WTC11 (cell line): ENCODE measurements around the gene PPP1CB. TPM values are rescaled to one million over a fixed set of nuclear protein-coding genes. Genes with fewer than 3 reads are reported as not detected.

Experiments
- ATF3 ChIP-seq: sonication (generic); formaldehyde crosslinking; conservative IDR thresholded peaks from 2 replicates; pipeline ENCODE4 v1.8.1; 2022; ENCODE audit warnings: mild to moderate bottlenecking, missing genetic modification reagents
- CDX4 ChIP-seq: fragments of 250-450 bp; sonication (Bioruptor Pico); IDR thresholded peaks from 2 replicates; pipeline ENCODE4 v1.9.0; 2021; ENCODE audit warnings: moderate library complexity, mild to moderate bottlenecking, inconsistent platforms, borderline replicate concordance
- EMX1 ChIP-seq: fragments of 250-450 bp; sonication (Bioruptor Pico); IDR thresholded peaks from 2 replicates; pipeline ENCODE4 v1.8.0; 2021; ENCODE audit warnings: mild to moderate bottlenecking
- ETV6 ChIP-seq: sonication (generic); formaldehyde crosslinking; IDR thresholded peaks from 2 replicates; pipeline ENCODE4 v1.8.1; 2022; ENCODE audit warnings: mild to moderate bottlenecking, missing genetic modification reagents
- FOXP1 ChIP-seq: sonication (generic); formaldehyde crosslinking; IDR thresholded peaks from 2 replicates; pipeline ENCODE4 v1.8.0; 2022; ENCODE audit warnings: missing genetic modification reagents, mild to moderate bottlenecking, moderate library complexity, borderline replicate concordance
- FOXP4 ChIP-seq: sonication (generic); formaldehyde crosslinking; IDR thresholded peaks from 2 replicates; pipeline ENCODE4 v1.8.0; 2022; ENCODE audit warnings: mild to moderate bottlenecking, missing genetic modification reagents
- JAZF1 ChIP-seq: fragments of 250-450 bp; sonication (Bioruptor Pico); IDR thresholded peaks from 2 replicates; pipeline ENCODE4 v1.9.0; 2021; ENCODE audit warnings: moderate library complexity, mild to moderate bottlenecking, inconsistent platforms
- KAT7 ChIP-seq: sonication (generic); formaldehyde crosslinking; IDR thresholded peaks from 2 replicates; pipeline ENCODE4 v1.8.1; 2023; ENCODE audit warnings: missing genetic modification reagents, mild to moderate bottlenecking, borderline replicate concordance
- MXD4 ChIP-seq: fragments of 250-450 bp; sonication (Bioruptor Pico); IDR thresholded peaks from 2 replicates; pipeline ENCODE4 v1.8.0; 2021; ENCODE audit warnings: mild to moderate bottlenecking, moderate library complexity, borderline replicate concordance
- NR1H2 ChIP-seq: sonication (generic); formaldehyde crosslinking; IDR thresholded peaks from 2 replicates; pipeline ENCODE4 v1.9.0; 2021; ENCODE audit warnings: mild to moderate bottlenecking, moderate library complexity, missing genetic modification reagents
- NR3C1 ChIP-seq: sonication (generic); formaldehyde crosslinking; conservative IDR thresholded peaks from 2 replicates; pipeline ENCODE4 v1.8.1; 2023; ENCODE audit warnings: low read depth, mild to moderate bottlenecking, missing genetic modification reagents
- SP1 ChIP-seq: sonication (generic); formaldehyde crosslinking; conservative IDR thresholded peaks from 2 replicates; pipeline ENCODE4 v1.8.1; 2022; ENCODE audit warnings: missing genetic modification reagents
- TEAD1 ChIP-seq: sonication (generic); formaldehyde crosslinking; IDR thresholded peaks from 2 replicates; pipeline ENCODE4 v1.8.0; 2022; ENCODE audit warnings: mild to moderate bottlenecking, missing genetic modification reagents
- ZBTB21 ChIP-seq: sonication (generic); formaldehyde crosslinking; IDR thresholded peaks from 2 replicates; pipeline ENCODE4 v1.8.1; 2023; ENCODE audit warnings: mild to moderate bottlenecking, missing genetic modification reagents, borderline replicate concordance
- ZNF263 ChIP-seq: sonication (generic); formaldehyde crosslinking; IDR thresholded peaks from 2 replicates; pipeline ENCODE4 v1.8.1; 2022; ENCODE audit warnings: low read depth, mild to moderate bottlenecking, moderate library complexity, missing genetic modification reagents
- ZNF396 ChIP-seq: fragments of 250-450 bp; sonication (Bioruptor Pico); IDR thresholded peaks from 2 replicates; pipeline ENCODE4 v1.8.0; 2021; ENCODE audit warnings: mild to moderate bottlenecking, moderate library complexity, borderline replicate concordance
- ZNF416 ChIP-seq: fragments of 250-450 bp; sonication (Bioruptor Pico); IDR thresholded peaks from 2 replicates; pipeline ENCODE4 v1.9.0; 2021; ENCODE audit warnings: mild to moderate bottlenecking, inconsistent platforms
- ZNF532 ChIP-seq: fragments of 250-450 bp; sonication (Bioruptor Pico); IDR thresholded peaks from 2 replicates; pipeline ENCODE4 v1.9.0; 2021; ENCODE audit warnings: mild to moderate bottlenecking, borderline replicate concordance
- ZNF671 ChIP-seq: fragments of 250-450 bp; sonication (Bioruptor Pico); IDR thresholded peaks from 2 replicates; pipeline ENCODE4 v1.8.0; 2021; ENCODE audit warnings: mild to moderate bottlenecking
- total RNA-seq: library from RNA; stranded (reverse); gene quantifications from 3 replicates; pipeline ENCODE4 v1.2.3, GENCODE V29; 2021
- TF ChIP-seq, protein P1 (sequence below): fragments of 250-450 bp; sonication (Bioruptor Pico); conservative IDR thresholded peaks from 2 replicates; pipeline ENCODE4 v1.9.0; 2021; ENCODE audit warnings: mild to moderate bottlenecking
- TF ChIP-seq, protein P2 (sequence below): sonication (generic); formaldehyde crosslinking; IDR thresholded peaks from 2 replicates; pipeline ENCODE4 v1.8.0; 2022; ENCODE audit warnings: missing genetic modification reagents
- TF ChIP-seq, protein P3 (sequence below): fragments of 250-450 bp; sonication (Bioruptor Pico); IDR thresholded peaks from 2 replicates; pipeline ENCODE4 v1.9.0; 2021; ENCODE audit warnings: mild to moderate bottlenecking

The PPP1CB gene
- total RNA-seq, 1 experiment from 2014 or later = 133 TPM

GRCh38 chr2:28751252-28751955 is at the start of gene PPP1CB (continued):
- no peak for TF ChIP-seq ZNF532 (CRISPR knock-in tag)
- TF ChIP-seq FOXP1 (CRISPR knock-in tag) = peak; percentile 47; the same call in 1 of the 2 replicates
- peak; percentile 86; the same call in 1 of the 2 replicates for TF ChIP-seq KAT7
- no peak for TF ChIP-seq ATF3
- TF ChIP-seq ETV6 (CRISPR knock-in tag) = peak; percentile 51; the same call in 1 of the 2 replicates
- TF ChIP-seq, protein P1, sequence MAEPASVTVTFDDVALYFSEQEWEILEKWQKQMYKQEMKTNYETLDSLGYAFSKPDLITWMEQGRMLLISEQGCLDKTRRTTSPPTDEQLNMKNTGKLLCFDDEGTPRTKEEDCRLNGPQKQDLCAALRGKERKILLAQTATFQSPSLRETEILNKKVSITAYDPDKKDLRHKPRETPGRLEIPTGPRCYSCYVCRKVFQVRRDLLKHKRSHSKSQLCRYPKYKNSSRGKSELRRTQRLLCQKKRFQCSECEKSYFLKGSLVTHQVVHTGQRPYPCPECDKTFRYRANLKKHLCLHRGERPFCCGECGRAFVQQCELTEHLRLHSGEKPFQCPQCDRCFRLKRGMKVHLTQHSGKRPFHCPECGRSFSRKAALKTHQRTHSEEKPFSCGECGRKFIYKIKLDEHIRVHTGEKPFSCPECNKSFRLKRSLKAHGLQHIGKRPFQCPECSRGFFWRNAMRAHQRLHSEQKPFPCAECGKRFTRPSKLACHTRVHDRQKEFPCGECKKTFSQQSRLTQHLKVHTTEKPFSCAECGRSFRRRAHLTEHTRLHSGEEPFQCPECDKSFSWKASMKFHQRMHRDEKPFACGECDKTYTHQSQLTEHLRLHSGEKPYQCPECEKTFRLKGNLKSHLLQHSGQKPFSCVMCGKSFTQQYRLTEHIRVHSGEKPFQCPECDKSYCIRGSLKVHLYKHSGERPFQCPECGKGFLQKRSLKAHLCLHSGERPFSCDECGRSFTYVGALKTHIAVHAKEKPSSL (CRISPR knock-in tag) = no peak
- no peak for TF ChIP-seq MXD4 (CRISPR knock-in tag)
- no peak for TF ChIP-seq CDX4 (CRISPR knock-in tag)
- TF ChIP-seq, protein P2, sequence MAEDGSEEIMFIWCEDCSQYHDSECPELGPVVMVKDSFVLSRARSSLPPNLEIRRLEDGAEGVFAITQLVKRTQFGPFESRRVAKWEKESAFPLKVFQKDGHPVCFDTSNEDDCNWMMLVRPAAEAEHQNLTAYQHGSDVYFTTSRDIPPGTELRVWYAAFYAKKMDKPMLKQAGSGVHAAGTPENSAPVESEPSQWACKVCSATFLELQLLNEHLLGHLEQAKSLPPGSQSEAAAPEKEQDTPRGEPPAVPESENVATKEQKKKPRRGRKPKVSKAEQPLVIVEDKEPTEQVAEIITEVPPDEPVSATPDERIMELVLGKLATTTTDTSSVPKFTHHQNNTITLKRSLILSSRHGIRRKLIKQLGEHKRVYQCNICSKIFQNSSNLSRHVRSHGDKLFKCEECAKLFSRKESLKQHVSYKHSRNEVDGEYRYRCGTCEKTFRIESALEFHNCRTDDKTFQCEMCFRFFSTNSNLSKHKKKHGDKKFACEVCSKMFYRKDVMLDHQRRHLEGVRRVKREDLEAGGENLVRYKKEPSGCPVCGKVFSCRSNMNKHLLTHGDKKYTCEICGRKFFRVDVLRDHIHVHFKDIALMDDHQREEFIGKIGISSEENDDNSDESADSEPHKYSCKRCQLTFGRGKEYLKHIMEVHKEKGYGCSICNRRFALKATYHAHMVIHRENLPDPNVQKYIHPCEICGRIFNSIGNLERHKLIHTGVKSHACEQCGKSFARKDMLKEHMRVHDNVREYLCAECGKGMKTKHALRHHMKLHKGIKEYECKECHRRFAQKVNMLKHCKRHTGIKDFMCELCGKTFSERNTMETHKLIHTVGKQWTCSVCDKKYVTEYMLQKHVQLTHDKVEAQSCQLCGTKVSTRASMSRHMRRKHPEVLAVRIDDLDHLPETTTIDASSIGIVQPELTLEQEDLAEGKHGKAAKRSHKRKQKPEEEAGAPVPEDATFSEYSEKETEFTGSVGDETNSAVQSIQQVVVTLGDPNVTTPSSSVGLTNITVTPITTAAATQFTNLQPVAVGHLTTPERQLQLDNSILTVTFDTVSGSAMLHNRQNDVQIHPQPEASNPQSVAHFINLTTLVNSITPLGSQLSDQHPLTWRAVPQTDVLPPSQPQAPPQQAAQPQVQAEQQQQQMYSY (CRISPR knock-in tag) = peak; percentile 48; the same call in 1 of the 2 replicates
- no peak for TF ChIP-seq NR1H2
- no peak for TF ChIP-seq ZBTB21 (CRISPR knock-in tag)
- no peak for TF ChIP-seq NR3C1 (CRISPR knock-in tag)
- peak; percentile 50; the same call in 1 of the 2 replicates for TF ChIP-seq SP1 (CRISPR knock-in tag)
- no peak for TF ChIP-seq ZNF263 (CRISPR knock-in tag)
- TF ChIP-seq, protein P3, sequence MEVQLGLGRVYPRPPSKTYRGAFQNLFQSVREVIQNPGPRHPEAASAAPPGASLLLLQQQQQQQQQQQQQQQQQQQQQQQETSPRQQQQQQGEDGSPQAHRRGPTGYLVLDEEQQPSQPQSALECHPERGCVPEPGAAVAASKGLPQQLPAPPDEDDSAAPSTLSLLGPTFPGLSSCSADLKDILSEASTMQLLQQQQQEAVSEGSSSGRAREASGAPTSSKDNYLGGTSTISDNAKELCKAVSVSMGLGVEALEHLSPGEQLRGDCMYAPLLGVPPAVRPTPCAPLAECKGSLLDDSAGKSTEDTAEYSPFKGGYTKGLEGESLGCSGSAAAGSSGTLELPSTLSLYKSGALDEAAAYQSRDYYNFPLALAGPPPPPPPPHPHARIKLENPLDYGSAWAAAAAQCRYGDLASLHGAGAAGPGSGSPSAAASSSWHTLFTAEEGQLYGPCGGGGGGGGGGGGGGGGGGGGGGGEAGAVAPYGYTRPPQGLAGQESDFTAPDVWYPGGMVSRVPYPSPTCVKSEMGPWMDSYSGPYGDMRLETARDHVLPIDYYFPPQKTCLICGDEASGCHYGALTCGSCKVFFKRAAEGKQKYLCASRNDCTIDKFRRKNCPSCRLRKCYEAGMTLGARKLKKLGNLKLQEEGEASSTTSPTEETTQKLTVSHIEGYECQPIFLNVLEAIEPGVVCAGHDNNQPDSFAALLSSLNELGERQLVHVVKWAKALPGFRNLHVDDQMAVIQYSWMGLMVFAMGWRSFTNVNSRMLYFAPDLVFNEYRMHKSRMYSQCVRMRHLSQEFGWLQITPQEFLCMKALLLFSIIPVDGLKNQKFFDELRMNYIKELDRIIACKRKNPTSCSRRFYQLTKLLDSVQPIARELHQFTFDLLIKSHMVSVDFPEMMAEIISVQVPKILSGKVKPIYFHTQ (CRISPR knock-in tag) = no peak
- TF ChIP-seq ZNF396 (CRISPR knock-in tag) = no peak
- no peak for TF ChIP-seq ZNF416 (CRISPR knock-in tag)
- peak; percentile 92 for TF ChIP-seq TEAD1 (CRISPR knock-in tag)
- no peak for TF ChIP-seq ZNF671 (CRISPR knock-in tag)
- no peak for TF ChIP-seq EMX1
- no peak for TF ChIP-seq JAZF1 (CRISPR knock-in tag)
- TF ChIP-seq FOXP4 (CRISPR knock-in tag) = peak; percentile 53; the same call in 1 of the 2 replicates
